ENCODE data around the gene TTC28. TPM values are rescaled to one million over a fixed set of nuclear protein-coding genes. Genes with fewer than 3 reads are reported as not detected.

TTC28 gene
- total and polyA plus RNA-seq, 2 donors (not counting 3 experiments of a cell fraction or from before 2014, with no cell fraction given): 16.5 to 51.1 TPM

DNA sequence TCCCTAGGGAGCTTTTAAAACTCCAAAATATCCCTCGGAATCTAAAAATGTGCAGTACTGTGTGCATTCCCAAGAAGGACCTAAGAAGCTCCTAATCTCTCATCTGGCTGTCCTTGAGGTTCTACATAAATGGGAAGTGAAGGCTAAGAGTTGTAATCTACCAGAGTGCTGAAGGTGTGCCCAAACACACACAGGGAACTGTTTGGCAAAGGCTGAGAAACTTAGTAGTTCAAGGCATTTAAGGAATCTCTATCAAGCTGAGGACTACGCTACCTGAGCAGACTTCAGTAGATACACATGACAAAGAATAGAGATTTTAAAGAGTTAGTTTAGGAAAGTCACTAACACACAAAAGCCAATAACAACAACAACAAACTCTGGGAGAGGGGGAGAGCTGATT is 71.1 kb downstream of the TTC28 start:
- dilution Hi-C loops (cut with MboI; ENCODE audit: extremely low pct_ligation_motif_present, low sequenced_read_pairs) (no loop called here), intact Hi-C loops (cut with micrococcal nuclease) (no loop called here)
- no peak for TF ChIP-seq POLR2AphosphoS5 (IDR thresholded peaks at IDR 0.05; ENCODE audit: insufficient read depth, low read depth, low read length)
- no peak for TF ChIP-seq POLR2A (IDR thresholded peaks at IDR 0.05; ENCODE audit: low read depth, low read length)
- no peak for TF ChIP-seq JUN (IDR thresholded peaks at IDR 0.05; ENCODE audit: borderline replicate concordance, insufficient read depth, insufficient read length, low read depth)
- TF ChIP-seq FOS (IDR thresholded peaks at IDR 0.05; ENCODE audit: borderline replicate concordance, insufficient read depth, low read length): no peak
- TF ChIP-seq, protein P1, sequence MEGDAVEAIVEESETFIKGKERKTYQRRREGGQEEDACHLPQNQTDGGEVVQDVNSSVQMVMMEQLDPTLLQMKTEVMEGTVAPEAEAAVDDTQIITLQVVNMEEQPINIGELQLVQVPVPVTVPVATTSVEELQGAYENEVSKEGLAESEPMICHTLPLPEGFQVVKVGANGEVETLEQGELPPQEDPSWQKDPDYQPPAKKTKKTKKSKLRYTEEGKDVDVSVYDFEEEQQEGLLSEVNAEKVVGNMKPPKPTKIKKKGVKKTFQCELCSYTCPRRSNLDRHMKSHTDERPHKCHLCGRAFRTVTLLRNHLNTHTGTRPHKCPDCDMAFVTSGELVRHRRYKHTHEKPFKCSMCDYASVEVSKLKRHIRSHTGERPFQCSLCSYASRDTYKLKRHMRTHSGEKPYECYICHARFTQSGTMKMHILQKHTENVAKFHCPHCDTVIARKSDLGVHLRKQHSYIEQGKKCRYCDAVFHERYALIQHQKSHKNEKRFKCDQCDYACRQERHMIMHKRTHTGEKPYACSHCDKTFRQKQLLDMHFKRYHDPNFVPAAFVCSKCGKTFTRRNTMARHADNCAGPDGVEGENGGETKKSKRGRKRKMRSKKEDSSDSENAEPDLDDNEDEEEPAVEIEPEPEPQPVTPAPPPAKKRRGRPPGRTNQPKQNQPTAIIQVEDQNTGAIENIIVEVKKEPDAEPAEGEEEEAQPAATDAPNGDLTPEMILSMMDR (IDR thresholded peaks at IDR 0.05; ENCODE audit: extremely low read depth in 1 of 2, insufficient read depth in 1 of 2, low read depth in 1 of 2, low read length in 2 of 2): no peak
- TF ChIP-seq GATA2 (IDR thresholded peaks at IDR 0.05; ENCODE audit: insufficient read depth, insufficient read length, low read depth, low read length): no peak
- TF ChIP-seq EZH2 (IDR thresholded peaks at IDR 0.05; ENCODE audit: borderline replicate concordance, low read depth, low read length, severe bottlenecking): no peak
- TF ChIP-seq MYC (IDR thresholded peaks at IDR 0.05; ENCODE audit: low read depth, low read length): no peak
- TF ChIP-seq, protein P2, sequence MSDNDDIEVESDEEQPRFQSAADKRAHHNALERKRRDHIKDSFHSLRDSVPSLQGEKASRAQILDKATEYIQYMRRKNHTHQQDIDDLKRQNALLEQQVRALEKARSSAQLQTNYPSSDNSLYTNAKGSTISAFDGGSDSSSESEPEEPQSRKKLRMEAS (IDR thresholded peaks at IDR 0.05; ENCODE audit: insufficient read depth, insufficient read length): no peak
- no peaks in the 10 kb centered on the region for H3K79me2 ChIP-seq (ENCODE audit: control insufficient read depth, insufficient read depth, low read length)
- POLR2A ChIA-PET: no interaction called here
- H3K27me3 ChIP-seq (ENCODE audit: control insufficient read depth in 2 of 2, insufficient read depth in 2 of 2, low read length in 2 of 2): no peaks in the 10 kb centered on the region
- no peaks in the 10 kb centered on the region for H4K20me1 ChIP-seq (replicated peaks; ENCODE audit: control insufficient read depth, extremely low read depth, insufficient read depth, low read length)
- H2AFZ ChIP-seq (ENCODE audit: low read depth, low read length): no peak overlapping the region
- H3K4me3 ChIP-seq (replicated peaks in 1 of 3; ENCODE audit: insufficient read depth in 1 of 3, low read depth in 1 of 3, low read length in 3 of 3): no peak overlapping the region
- no peak overlapping the region for H3K27ac ChIP-seq (ENCODE audit: insufficient read depth, low read depth, low read length)
- BruUV-seq (replicated peaks): no TSS peak
- CTCF ChIA-PET: interaction anchor here (0.8 to 2.3 kb wide), 7 partner anchors 8 to 557 kb away, joined by 3 to 9 read pairs (median 5); no protein-coding TSS in a partner anchor
- FAIRE-seq (no peak), DNase-seq (ENCODE audit: low read depth, low spot score) (no peak)
- no peak overlapping the region for H3K9ac ChIP-seq (replicated peaks; ENCODE audit: extremely low read depth, insufficient read depth, low read length)
- H3K36me3 ChIP-seq (ENCODE audit: control insufficient read depth in 2 of 2, extremely low read depth in 1 of 2, insufficient read depth in 2 of 2, low read length in 2 of 2): peaks cover 0 to 5% of the 10 kb centered on the region in 2 experiments
- H3K9me1 ChIP-seq (replicated peaks; ENCODE audit: control insufficient read depth, extremely low read depth, insufficient read depth, low read length): no peaks in the 10 kb centered on the region
- H3K9me3 ChIP-seq (replicated peaks; ENCODE audit: control insufficient read depth, insufficient read depth, low read length): no peaks in the 10 kb centered on the region
- no peak overlapping the region for H3K4me2 ChIP-seq (ENCODE audit: insufficient read depth, low read length)
- H3K4me1 ChIP-seq (ENCODE audit: control insufficient read depth, extremely low read depth, insufficient read depth, low read length): peaks cover 4% of the 10 kb centered on the region

Measured in endothelial cell of umbilical vein (primary cell).